ENCODE results near the gene CLDN14. TPM values are rescaled to one million over a fixed set of nuclear protein-coding genes. Genes with fewer than 3 reads are reported as not detected.
A peak's percentile ranks its signal among the peaks of the same experiment; 100 is the strongest.

CLDN14 gene
- total RNA-seq, 1 donor from 2014 or later = not detected

- Histone ChIP-seq H3K4me3 (no peak overlapping the region), H3K27ac (no peak overlapping the region), H3K36me3 (no peaks in the 10 kb centered on the region), H3K9me3 (no peaks in the 10 kb centered on the region), H3K27me3 (no peaks in the 10 kb centered on the region), H3K4me1 (peaks cover 4% of the 10 kb centered on the region)
- intact Hi-C loops (cut with DNase I) = no loop called here
- TF ChIP-seq CTCF (IDR thresholded peaks at IDR 0.05) = no peak
- peak; percentile 22 for DNase-seq
- no peak for ATAC-seq
Observed at GRCh38 chr21:36474591-36474990, 5.3 kb downstream of the CLDN14 start.

- H3K36me3 ChIP-seq = no peaks in the 10 kb centered on the region
- H3K27ac ChIP-seq = no peak overlapping the region
- H3K9me3 ChIP-seq = no peaks in the 10 kb centered on the region
- no peak overlapping the region for H3K4me3 ChIP-seq
- DNase-seq (no peak), ATAC-seq (no peak)
- TF ChIP-seq CTCF (IDR thresholded peaks at IDR 0.05) = no peak
- no peaks in the 10 kb centered on the region for H3K4me1 ChIP-seq
- intact Hi-C loops (cut with DNase I) = no loop called here
- H3K27me3 ChIP-seq = no peaks in the 10 kb centered on the region
Observed at GRCh38 chr21:36473203-36473602, 6.7 kb downstream of the CLDN14 start.

- DNase-seq (no peak), ATAC-seq (no peak)
- Histone ChIP-seq H3K4me3 (no peak overlapping the region), H3K36me3 (no peaks in the 10 kb centered on the region), H3K4me1 (no peaks in the 10 kb centered on the region), H3K27me3 (no peaks in the 10 kb centered on the region), H3K9me3 (no peaks in the 10 kb centered on the region), H3K27ac (no peak overlapping the region)
- intact Hi-C loops (cut with DNase I) = no loop called here
- no peak for TF ChIP-seq CTCF (IDR thresholded peaks at IDR 0.05)
Observed at GRCh38 chr21:36472377-36472776, 7.5 kb downstream of the CLDN14 start.

- no peak for TF ChIP-seq CTCF (IDR thresholded peaks at IDR 0.05)
- no peak for ATAC-seq
- intact Hi-C loops (cut with DNase I) = no loop called here
- no peak overlapping the region for H3K4me3 ChIP-seq
- no peaks in the 10 kb centered on the region for H3K4me1 ChIP-seq
- H3K27ac ChIP-seq = no peak overlapping the region
- no peaks in the 10 kb centered on the region for H3K27me3 ChIP-seq
- DNase-seq = no peak
- H3K36me3 ChIP-seq = no peaks in the 10 kb centered on the region
- no peaks in the 10 kb centered on the region for H3K9me3 ChIP-seq
Observed at GRCh38 chr21:36471254-36471723, 8.6 kb downstream of the CLDN14 start.

GRCh38 chr21:36470294-36470693, 9.6 kb downstream of the CLDN14 start:
- intact Hi-C loops (cut with DNase I) = no loop called here
- no peak for TF ChIP-seq CTCF (IDR thresholded peaks at IDR 0.05)
- Histone ChIP-seq H3K27me3 (no peaks in the 10 kb centered on the region), H3K9me3 (no peaks in the 10 kb centered on the region), H3K4me3 (no peak overlapping the region), H3K4me1 (no peaks in the 10 kb centered on the region), H3K27ac (no peak overlapping the region), H3K36me3 (no peaks in the 10 kb centered on the region)
- DNase-seq (peak; percentile 20), ATAC-seq (no peak)

- H3K36me3 ChIP-seq = no peaks in the 10 kb centered on the region
- H3K27ac ChIP-seq = no peak overlapping the region
- intact Hi-C loops (cut with DNase I) = no loop called here
- ATAC-seq (no peak), DNase-seq (no peak)
- no peaks in the 10 kb centered on the region for H3K4me1 ChIP-seq
- H3K9me3 ChIP-seq = no peaks in the 10 kb centered on the region
- TF ChIP-seq CTCF (IDR thresholded peaks at IDR 0.05) = no peak
- H3K27me3 ChIP-seq = no peaks in the 10 kb centered on the region
- no peak overlapping the region for H3K4me3 ChIP-seq
Observed at GRCh38 chr21:36466061-36466511, 13.8 kb downstream of the CLDN14 start.

Measured in upper lobe of right lung (tissue), 1 donor.